GM12878 (cell line): ENCODE data around the gene MTFR1L. TPM values are rescaled to one million over a fixed set of nuclear protein-coding genes. Genes with fewer than 3 reads are reported as not detected.

Experiments
- ATAC-seq: fragments of 200-7000 bp; cut with Tn5 transposase; 3 replicates; pipeline ENCODE4 v1.9.1; 2020; ENCODE audit warnings: mild to moderate bottlenecking, moderate library complexity
- Bru-seq: library from RNA; stranded (reverse); fragments of 400-500 nt; gene quantifications from one replicate; lab custom pipeline; 2021; lab: Mats Ljungman, UMichigan
- BruChase-seq, 2 experiments: library from RNA; stranded (reverse); fragments of 400-500 nt; gene quantifications; one replicate each; lab custom pipeline; 2021; lab: Mats Ljungman, UMichigan
- BruUV-seq: library from RNA; stranded (reverse); fragments of 400-500 nt; replicated peaks from 2 replicates; lab custom pipeline; 2021; lab: Mats Ljungman, UMichigan
- CTCF ChIA-PET: fragments of 300-600 bp; sonication (Branson Sonifier 250); formaldehyde crosslinking; extraction: SDS; loops from one replicate; lab custom pipeline; 2021; ENCODE audit warnings: inconsistent platforms; lab: Yijun Ruan, JAX
- POLR2A ChIA-PET: fragments of 350-600 bp; formaldehyde crosslinking; extraction: SDS; loops from one replicate; lab custom pipeline; 2021; ENCODE audit warnings: inconsistent platforms; lab: Charles Lee
- RAD21 ChIA-PET: fragments of 300-600 bp; sonication (Branson Sonifier 250); formaldehyde crosslinking; loops from one replicate; lab custom pipeline; 2023; ENCODE audit warnings: antibody characterized with exemption; ENCODE audit not compliant: unreplicated experiment; lab: Charles Lee
- SMC1A ChIA-PET: fragments of 300-600 bp; sonication (Branson Sonifier 250); formaldehyde crosslinking; loops from one replicate; lab custom pipeline; 2023; ENCODE audit not compliant: unreplicated experiment, uncharacterized antibody; lab: Charles Lee
- DNase-seq: peaks from one replicate; pipeline ENCODE4 v3.0.0-alpha.2; 2011; ENCODE audit warnings: low read depth, low spot score
- FAIRE-seq: peaks from 3 replicates; lab custom pipeline; 2011; peaks lifted over from hg19 to GRCh38; lab: Jason Lieb, UNC
- H2AFZ ChIP-seq: 2 replicates; pipeline ENCODE4 v1.6.0; 2011; ENCODE audit warnings: low read depth, low read length, control low read depth; ENCODE audit not compliant: control insufficient read depth
- H3K27ac ChIP-seq: 2 replicates; pipeline ENCODE4 v1.5.1; 2011; ENCODE audit warnings: control low read depth; ENCODE audit not compliant: control insufficient read depth, insufficient read depth
- H3K27me3 ChIP-seq, 2 experiments: replicated peaks in 1 of 2; 2 replicates each; pipeline versions ENCODE4 v1.6.0 to v1.6.1; 2011; ENCODE audit warnings: low read length in 1 of 2; ENCODE audit not compliant: control insufficient read depth in 2 of 2, insufficient read depth in 2 of 2
- H3K36me3 ChIP-seq, 2 experiments: 2 replicates each; pipeline ENCODE4 v1.5.1; 2011; ENCODE audit warnings: low read length in 1 of 2; ENCODE audit not compliant: control insufficient read depth in 2 of 2, insufficient read depth in 2 of 2
- H3K4me1 ChIP-seq: 2 replicates; pipeline ENCODE4 v1.6.1; 2011; ENCODE audit warnings: mild to moderate bottlenecking, low read length, moderate library complexity, mixed read lengths; ENCODE audit not compliant: control insufficient read depth, insufficient read depth
- H3K4me2 ChIP-seq: 2 replicates; pipeline ENCODE4 v1.6.0; 2011; ENCODE audit warnings: control low read depth; ENCODE audit not compliant: control insufficient read depth, insufficient read depth
- H3K4me3 ChIP-seq: fragments of 200-600 bp; sonication (generic); 2 replicates; pipeline ENCODE4 v1.5.1; 2016
- H3K79me2 ChIP-seq: 2 replicates; pipeline ENCODE4 v1.6.0; 2011; ENCODE audit warnings: low read length; ENCODE audit not compliant: control insufficient read depth, insufficient read depth
- H3K9ac ChIP-seq: 2 replicates; pipeline ENCODE4 v1.8.0; 2011; ENCODE audit warnings: low read length, control low read depth, mixed read lengths; ENCODE audit not compliant: control insufficient read depth, insufficient read depth
- H3K9me3 ChIP-seq: replicated peaks from 3 replicates; pipeline ENCODE4 v1.5.1; 2011; ENCODE audit warnings: mild to moderate bottlenecking, low read length; ENCODE audit not compliant: control insufficient read depth, insufficient read depth
- H4K20me1 ChIP-seq: 2 replicates; pipeline ENCODE4 v1.6.0; 2011; ENCODE audit not compliant: control insufficient read depth, insufficient read depth
- E4F1 ChIP-seq: fragments of 450-650 bp; IDR thresholded peaks from 2 replicates; pipeline ENCODE4 v1.6.1; 2018; ENCODE audit warnings: borderline replicate concordance, mild to moderate bottlenecking; ENCODE audit not compliant: partially characterized antibody
- NKRF ChIP-seq: fragments of 450-650 bp; conservative IDR thresholded peaks from 2 replicates; pipeline ENCODE4 v1.6.1; 2017; ENCODE audit warnings: mild to moderate bottlenecking, moderate library complexity
- PAX5 ChIP-seq: IDR thresholded peaks from 2 replicates; pipeline ENCODE4 v1.6.1; 2011; ENCODE audit warnings: low read depth, low read length, borderline replicate concordance
- WGBS: methylation state at CpG from one replicate; pipeline ENCODE4 v1.1.6; 2016; ENCODE audit warnings: low lambda C conversion rate; ENCODE audit not compliant: insufficient replicate concordance, insufficient coverage; ENCODE audit errors: missing lambda C conversion rate; 5-methylcytosine and 5-hydroxymethylcytosine counted together
- in situ Hi-C: fragments of 300-500 bp; cut with MboI; formaldehyde crosslinking; loops from 9 replicates; pipeline ENCODE4 v1.14.3; 2018; ENCODE audit warnings: mixed read lengths
- intact Hi-C: fragments of 100-400 bp; cut with micrococcal nuclease; formaldehyde crosslinking; loops from one replicate; pipeline ENCODE4 v1.14.2; 2022; ENCODE audit not compliant: unreplicated experiment
- long read RNA-seq, 2 experiments: library from polyadenylated mRNA; unstranded; transcript quantifications; one replicate each; pipeline ENCODE4 v2.0.0, GENCODE V29; 2019 to 2020
- polyA minus RNA-seq, 3 experiments: library from RNA; depleted of rRNA, polyadenylated mRNA; stranded (reverse); fragments of >200 nt; gene quantifications; 2 replicates each; pipeline ENCODE4 v1.2.3, GENCODE V29; 2011
- polyA plus RNA-seq, 11 experiments: library from polyadenylated mRNA; depleted of rRNA in 4 of 11; unstranded in 6 of 11; stranded (reverse) in 5 of 11; fragments of >200 nt; fragmentation: Nextera tagmentation in 4 of 11; fragmentation: Illumina TruSeq in 1 of 11; extraction: Ambion mirVana in 4 of 11; extraction: Trizol in 1 of 11; gene quantifications; 1 replicate in 1 of 11; 2 replicates in 10 of 11; pipeline versions ENCODE4 v1.2.1 to v1.2.3, GENCODE V29; 2011 to 2016; ENCODE audit warnings: inconsistent platforms in 2 of 11, missing spikeins in 2 of 11, low read depth in 1 of 11
- total RNA-seq, 4 experiments: library from RNA; depleted of rRNA in 3 of 4; stranded (reverse); fragments of >200 nt in 3 of 4; fragmentation: Illumina TruSeq in 1 of 4; extraction: Trizol in 1 of 4; gene quantifications; 2 replicates each; pipeline versions ENCODE4 v1.2.1 to v1.2.3, GENCODE V29; 2013 to 2021
- TF ChIP-seq, protein P1 (sequence below): IDR thresholded peaks from 2 replicates; pipeline ENCODE4 v1.6.1; 2012; ENCODE audit warnings: improper control_type of control experiment, low read depth, low read length; ENCODE audit not compliant: insufficient replicate concordance

Gene MTFR1L
- 43.1 and 50.9 TPM in 2 replicates for total RNA-seq (2013; cell fraction: nucleolus; rRNA removed)
- total RNA-seq (2014; rRNA removed) (28.1 TPM in 2 replicates), total RNA-seq (2014; rRNA removed; fragmentation: Illumina TruSeq; extraction: Trizol) (16.4 and 16.9 TPM in 2 replicates), total RNA-seq (2021) (25.2 and 25.7 TPM in 2 replicates), polyA plus RNA-seq (2011; rRNA removed) (42.5 and 44.2 TPM in 2 replicates), polyA plus RNA-seq (2014; fragmentation: Illumina TruSeq; extraction: Trizol) (30.7 TPM in 2 replicates), polyA plus RNA-seq (2014; fragmentation: Nextera tagmentation; extraction: Ambion mirVana) (10 to 100 TPM; 26.7 to 30.0 TPM), polyA plus RNA-seq (2014; rRNA removed) (33.8 and 36.3 TPM in 2 replicates), polyA plus RNA-seq (2016; fragmentation: Nextera tagmentation; extraction: Ambion mirVana) (10 to 100 TPM; 31.2 to 31.7 TPM), polyA minus RNA-seq (2011; rRNA and poly(A)+ RNA removed) (31.7 and 35.8 TPM in 2 replicates), Bru-seq, nascent RNA (percentile 67 among the genes with signal in this experiment), BruChase-seq, experiment 1, labeled RNA remaining after a 6-hour chase (percentile 76 among the genes with signal in this experiment), BruChase-seq, experiment 2, labeled RNA remaining after a 2-hour chase (percentile 73 among the genes with signal in this experiment)
- polyA plus RNA-seq (2011; ENCODE audit: low read depth) = 31.3 TPM
- polyA plus RNA-seq (2011; cell fraction: cytosol; rRNA removed) = 53.6 and 55.7 TPM in 2 replicates
- 108 and 166 TPM in 2 replicates for polyA plus RNA-seq (2011; cell fraction: nucleus; rRNA removed)
- 29.5 and 41.1 TPM in 2 replicates for polyA plus RNA-seq (2012)
- 5.5 and 7.7 TPM in 2 replicates for polyA minus RNA-seq (2011; cell fraction: cytosol; rRNA and poly(A)+ RNA removed)
- polyA minus RNA-seq (2011; cell fraction: nucleus; rRNA and poly(A)+ RNA removed) = 19.7 and 25.5 TPM in 2 replicates
- long read RNA-seq, experiment 1, transcript MTFR1L-203 (7 exons, 2,004 nt) = major isoform, 19 of 38 reads
- long read RNA-seq, experiment 1, partial matches to known transcripts = 7 of 38 reads
- long read RNA-seq, experiment 1, other reads (novel, unspliced or antisense) = 2 of 38 reads
- long read RNA-seq, experiment 2, transcript MTFR1L-210 (7 exons, 1,873 nt) = minor isoform, 16 of 146 reads
- long read RNA-seq, experiment 2, transcript MTFR1L-203 (7 exons, 2,004 nt) = major isoform, 68 of 146 reads
- long read RNA-seq, experiment 2, partial matches to known transcripts = 23 of 146 reads
- long read RNA-seq, experiment 2, other reads (novel, unspliced or antisense) = 28 of 146 reads

DNA sequence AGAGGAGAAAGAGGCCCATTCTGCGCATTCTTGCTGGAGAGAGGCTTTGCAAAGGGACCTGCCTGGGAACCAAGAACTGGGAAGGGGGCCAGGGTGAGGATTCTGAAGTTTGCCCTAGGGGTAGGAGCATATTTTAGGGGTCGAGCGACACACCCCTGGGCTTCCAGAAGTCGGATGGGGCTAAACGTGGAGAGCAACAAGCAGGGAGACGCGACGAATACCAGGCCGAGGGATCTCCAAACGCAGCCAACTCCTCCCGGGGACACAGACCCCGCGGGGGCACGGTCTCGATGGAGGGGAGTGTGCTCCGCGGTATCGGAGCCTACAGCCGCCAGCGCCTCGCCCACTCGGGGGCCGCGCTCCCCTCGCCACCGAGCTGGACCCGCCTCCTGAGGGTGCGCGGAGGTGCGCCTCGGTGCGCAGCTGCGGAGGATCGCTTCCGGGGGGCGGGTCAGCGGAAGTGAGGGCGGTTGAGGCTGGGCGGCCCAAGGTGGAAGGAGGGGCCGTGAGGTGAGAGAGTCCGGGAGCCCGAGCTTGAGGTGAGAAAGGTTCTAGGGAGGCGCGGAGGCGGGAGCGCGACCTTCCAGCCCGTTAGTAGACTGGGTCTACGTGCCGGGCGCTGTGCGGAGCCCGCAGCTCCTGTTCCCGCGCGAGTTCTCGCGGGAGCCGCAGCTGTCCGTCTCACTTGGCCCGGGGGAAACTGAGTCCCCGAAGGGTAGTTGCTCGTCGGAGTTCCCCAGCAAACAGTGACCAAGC, at the start of gene MTFR1L:
Gene MTFR1L (plus strand): TSS at position 464 of the 756 bp plus-strand sequence. CDS start 3,151 bp downstream, outside the sequence.
- CTCF ChIA-PET = interaction anchor here (0.7 to 5.3 kb wide), 6 partner anchors 10 to 412 kb away, joined by 3 to 24 read pairs (median 8); partner anchors contain the start of gene PAFAH2
- FAIRE-seq = peak; percentile 31
- in situ Hi-C loops (loop anchor here (5.0 to 25.0 kb wide), 2 partner anchors 178 to 407 kb away; partner anchors contain the start of genes PAFAH2 and RHCE), intact Hi-C loops (loop anchor here (5.0 to 10.0 kb wide), 2 partner anchors 38 to 185 kb away; partner anchors contain the start of gene AUNIP)
- Histone ChIP-seq H3K27ac (peak within 1 kb of the TSS; percentile 73), H3K4me2 (peak within 1 kb of the TSS; percentile 91), H3K4me3 (peak within 1 kb of the TSS; percentile 83), H3K27me3 (no peaks in the 10 kb centered on the region), H3K9me3 (no peaks in the 10 kb centered on the region), H2AFZ (peak within 1 kb of the TSS; percentile 70), H3K79me2 (peaks cover 26% of the 10 kb centered on the region), H4K20me1 (no peaks in the 10 kb centered on the region), H3K9ac (peak within 1 kb of the TSS; percentile 93), H3K4me1 (peaks cover 15% of the 10 kb centered on the region), H3K36me3 (no peaks in the 10 kb centered on the region; a peak in 2 of 4 replicates)
- ATAC-seq = peak; percentile 95
- no TSS peak for BruUV-seq
- peak; percentile 66 for DNase-seq
- under 1% methylated on average over 56 of the region's 64 CpGs for WGBS
- SMC1A ChIA-PET = interaction anchor here (0.6 to 1.8 kb wide), 6 partner anchors 10 to 390 kb away, joined by 3 to 8 read pairs (median 3); partner anchors contain the start of gene PAQR7
- RAD21 ChIA-PET = interaction anchor here (0.7 to 2.9 kb wide), 8 partner anchors 10 to 177 kb away, joined by 3 to 13 read pairs (median 4); partner anchors contain the start of genes PAFAH2 and PAQR7
- POLR2A ChIA-PET = interaction anchor here (0.8 to 1.4 kb wide), 11 partner anchors 12 to 587 kb away, joined by 3 to 6 read pairs (median 3); partner anchors contain the start of genes PAFAH2 and SYF2
- TF ChIP-seq E4F1 (peak; percentile 70), NKRF (no peak; the same call in 1 of the 2 replicates), PAX5 (no peak; the same call in 1 of the 2 replicates)
- TF ChIP-seq, protein P1, sequence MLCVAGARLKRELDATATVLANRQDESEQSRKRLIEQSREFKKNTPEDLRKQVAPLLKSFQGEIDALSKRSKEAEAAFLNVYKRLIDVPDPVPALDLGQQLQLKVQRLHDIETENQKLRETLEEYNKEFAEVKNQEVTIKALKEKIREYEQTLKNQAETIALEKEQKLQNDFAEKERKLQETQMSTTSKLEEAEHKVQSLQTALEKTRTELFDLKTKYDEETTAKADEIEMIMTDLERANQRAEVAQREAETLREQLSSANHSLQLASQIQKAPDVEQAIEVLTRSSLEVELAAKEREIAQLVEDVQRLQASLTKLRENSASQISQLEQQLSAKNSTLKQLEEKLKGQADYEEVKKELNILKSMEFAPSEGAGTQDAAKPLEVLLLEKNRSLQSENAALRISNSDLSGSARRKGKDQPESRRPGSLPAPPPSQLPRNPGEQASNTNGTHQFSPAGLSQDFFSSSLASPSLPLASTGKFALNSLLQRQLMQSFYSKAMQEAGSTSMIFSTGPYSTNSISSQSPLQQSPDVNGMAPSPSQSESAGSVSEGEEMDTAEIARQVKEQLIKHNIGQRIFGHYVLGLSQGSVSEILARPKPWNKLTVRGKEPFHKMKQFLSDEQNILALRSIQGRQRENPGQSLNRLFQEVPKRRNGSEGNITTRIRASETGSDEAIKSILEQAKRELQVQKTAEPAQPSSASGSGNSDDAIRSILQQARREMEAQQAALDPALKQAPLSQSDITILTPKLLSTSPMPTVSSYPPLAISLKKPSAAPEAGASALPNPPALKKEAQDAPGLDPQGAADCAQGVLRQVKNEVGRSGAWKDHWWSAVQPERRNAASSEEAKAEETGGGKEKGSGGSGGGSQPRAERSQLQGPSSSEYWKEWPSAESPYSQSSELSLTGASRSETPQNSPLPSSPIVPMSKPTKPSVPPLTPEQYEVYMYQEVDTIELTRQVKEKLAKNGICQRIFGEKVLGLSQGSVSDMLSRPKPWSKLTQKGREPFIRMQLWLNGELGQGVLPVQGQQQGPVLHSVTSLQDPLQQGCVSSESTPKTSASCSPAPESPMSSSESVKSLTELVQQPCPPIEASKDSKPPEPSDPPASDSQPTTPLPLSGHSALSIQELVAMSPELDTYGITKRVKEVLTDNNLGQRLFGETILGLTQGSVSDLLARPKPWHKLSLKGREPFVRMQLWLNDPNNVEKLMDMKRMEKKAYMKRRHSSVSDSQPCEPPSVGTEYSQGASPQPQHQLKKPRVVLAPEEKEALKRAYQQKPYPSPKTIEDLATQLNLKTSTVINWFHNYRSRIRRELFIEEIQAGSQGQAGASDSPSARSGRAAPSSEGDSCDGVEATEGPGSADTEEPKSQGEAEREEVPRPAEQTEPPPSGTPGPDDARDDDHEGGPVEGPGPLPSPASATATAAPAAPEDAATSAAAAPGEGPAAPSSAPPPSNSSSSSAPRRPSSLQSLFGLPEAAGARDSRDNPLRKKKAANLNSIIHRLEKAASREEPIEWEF = no peak
